HUES6 (cell line): Measurements from ENCODE around the gene PPP1R16B.
"Not testable (repeated sequence)": the region's sequence is repeated elsewhere in the genome, so short reads cannot be mapped to it uniquely, and the experiment has no call there.

Source experiments
- H3K27ac ChIP-seq: 2 replicates; pipeline ENCODE4 v1.7.0; 2013; ENCODE audit warnings: low read depth, mild to moderate bottlenecking, low read length, inconsistent platforms
- H3K27me3 ChIP-seq: 2 replicates; pipeline ENCODE4 v1.6.1; 2013; ENCODE audit warnings: low read length; ENCODE audit not compliant: control insufficient read depth, insufficient read depth
- H3K36me3 ChIP-seq: 2 replicates; pipeline ENCODE4 v1.6.1; 2013; ENCODE audit warnings: low read length; ENCODE audit not compliant: control insufficient read depth, insufficient read depth
- H3K4me1 ChIP-seq: 2 replicates; pipeline ENCODE4 v1.6.1; 2013; ENCODE audit warnings: low read length; ENCODE audit not compliant: control insufficient read depth, insufficient read depth
- H3K4me3 ChIP-seq: 2 replicates; pipeline ENCODE4 v1.5.1; 2013; ENCODE audit warnings: low read depth, low read length
- H3K9ac ChIP-seq: one replicate; pipeline ENCODE4 v1.6.1; 2013; ENCODE audit warnings: mild to moderate bottlenecking, low read length
- H3K9me3 ChIP-seq: 2 replicates; pipeline ENCODE4 v1.6.1; 2013; ENCODE audit warnings: low read depth, low read length; ENCODE audit not compliant: control insufficient read depth, insufficient read depth

Gene PPP1R16B

GRCh38 chr20:38791940-38792339 is 13.6 kb upstream of the PPP1R16B start:
- H3K27me3 ChIP-seq, result no peaks in the 10 kb centered on the region
- no peak overlapping the region for H3K4me3 ChIP-seq
- H3K4me1 ChIP-seq, result no peaks in the 10 kb centered on the region
- H3K9ac ChIP-seq, result no peak overlapping the region
- H3K27ac ChIP-seq, result no peak overlapping the region
- no peaks in the 10 kb centered on the region for H3K36me3 ChIP-seq
- no peaks in the 10 kb centered on the region for H3K9me3 ChIP-seq

DNA sequence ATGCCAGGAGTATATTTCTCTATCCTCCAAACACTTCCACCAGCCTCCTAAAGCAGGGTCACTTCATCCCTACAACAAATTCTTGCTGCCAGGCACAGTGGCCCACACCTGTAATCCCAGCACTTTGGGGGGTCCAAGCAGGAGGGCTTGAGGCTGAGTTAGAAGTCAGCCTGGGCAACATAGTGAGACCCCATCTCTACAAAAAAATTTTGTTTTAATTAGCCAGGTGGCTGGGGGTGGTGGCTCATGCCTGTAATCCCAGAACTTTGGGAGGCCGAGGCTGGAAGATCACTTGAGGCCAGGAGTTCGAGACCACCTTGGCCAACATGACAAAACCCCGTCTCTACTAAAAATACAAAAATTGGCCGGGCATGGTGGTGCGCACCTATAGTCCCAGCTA is 11.4 kb upstream of the PPP1R16B start:
- H3K36me3 ChIP-seq, H3K4me1 ChIP-seq, H3K27ac ChIP-seq, H3K27me3 ChIP-seq, H3K9me3 ChIP-seq, H3K4me3 ChIP-seq, H3K9ac ChIP-seq: not testable (repeated sequence)

DNA sequence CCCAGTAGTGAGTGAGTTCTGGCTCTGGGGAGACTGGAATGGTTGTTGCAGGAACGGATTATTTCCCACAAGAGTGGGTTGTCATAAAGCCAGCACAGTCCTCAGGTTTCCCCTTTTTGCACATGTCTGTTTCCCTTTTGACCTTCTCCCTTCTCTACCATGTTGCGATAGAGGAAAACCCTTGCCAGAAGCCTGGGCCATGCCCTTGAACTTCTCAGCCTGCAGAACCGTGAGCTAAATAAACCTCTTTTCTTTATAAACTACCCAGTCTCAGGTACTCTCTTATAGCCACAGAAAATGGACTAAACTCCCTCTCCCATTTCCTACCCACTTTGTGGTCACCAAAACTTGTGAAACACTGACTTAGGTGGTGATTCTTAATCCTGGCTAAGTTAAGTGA is 7.2 kb upstream of the PPP1R16B start:
- Histone ChIP-seq H3K9ac (no peak overlapping the region), H3K4me3 (no peak overlapping the region), H3K36me3 (no peaks in the 10 kb centered on the region), H3K27me3 (no peaks in the 10 kb centered on the region), H3K4me1 (no peaks in the 10 kb centered on the region), H3K9me3 (peaks cover 9% of the 10 kb centered on the region; the same call in 1 of the 2 replicates), H3K27ac (no peak overlapping the region)

DNA sequence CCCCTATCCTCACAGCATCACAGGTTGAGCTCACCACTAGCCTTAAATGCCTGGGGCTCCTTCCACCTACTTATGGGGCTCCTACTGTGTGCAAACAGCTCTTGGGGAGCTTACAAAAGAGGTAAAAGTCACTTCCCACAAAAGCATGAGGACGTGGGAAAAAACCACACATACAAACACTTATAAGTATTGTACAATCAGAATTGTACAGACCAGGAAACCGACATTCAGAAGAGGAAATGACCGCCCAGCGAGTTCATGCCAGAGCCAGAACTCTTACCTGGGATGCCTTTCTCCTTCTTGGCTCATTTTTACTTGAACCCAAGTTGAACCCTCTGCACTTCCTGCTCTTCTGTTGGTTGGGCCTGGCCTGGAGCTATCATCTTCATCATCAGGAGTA is 6.3 kb upstream of the PPP1R16B start:
- Histone ChIP-seq H3K9me3 (peaks cover 9% of the 10 kb centered on the region; the same call in 1 of the 2 replicates), H3K9ac (no peak overlapping the region), H3K4me1 (peaks cover 8% of the 10 kb centered on the region), H3K36me3 (no peaks in the 10 kb centered on the region), H3K4me3 (no peak overlapping the region), H3K27me3 (no peaks in the 10 kb centered on the region), H3K27ac (no peak overlapping the region)

DNA sequence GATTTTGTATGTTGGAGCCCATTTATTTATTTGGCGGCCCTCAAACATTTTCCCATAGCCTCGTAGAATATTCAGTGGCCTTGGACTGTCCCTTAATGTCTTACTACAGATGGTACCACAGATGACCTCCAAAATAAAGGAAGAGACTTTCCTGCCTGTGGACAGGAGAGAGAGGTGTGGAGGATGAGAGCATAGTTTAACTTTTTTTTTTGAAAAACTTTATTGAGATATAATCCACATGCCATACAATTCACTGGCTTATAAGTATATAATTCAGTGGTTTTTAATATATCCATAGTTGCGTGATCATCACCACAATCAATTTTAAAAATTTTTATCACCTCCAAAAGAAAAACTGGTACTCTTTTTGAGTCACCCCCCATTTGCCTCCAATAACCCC is 4.6 kb upstream of the PPP1R16B start:
- no peak overlapping the region for H3K27ac ChIP-seq
- no peak overlapping the region for H3K9ac ChIP-seq
- peaks cover 19% of the 10 kb centered on the region for H3K4me1 ChIP-seq
- H3K36me3 ChIP-seq, result no peaks in the 10 kb centered on the region
- H3K27me3 ChIP-seq, result peaks cover 3% of the 10 kb centered on the region; the same call in 1 of the 2 replicates
- no peak overlapping the region for H3K4me3 ChIP-seq
- peaks cover 9% of the 10 kb centered on the region; the same call in 1 of the 2 replicates for H3K9me3 ChIP-seq

DNA sequence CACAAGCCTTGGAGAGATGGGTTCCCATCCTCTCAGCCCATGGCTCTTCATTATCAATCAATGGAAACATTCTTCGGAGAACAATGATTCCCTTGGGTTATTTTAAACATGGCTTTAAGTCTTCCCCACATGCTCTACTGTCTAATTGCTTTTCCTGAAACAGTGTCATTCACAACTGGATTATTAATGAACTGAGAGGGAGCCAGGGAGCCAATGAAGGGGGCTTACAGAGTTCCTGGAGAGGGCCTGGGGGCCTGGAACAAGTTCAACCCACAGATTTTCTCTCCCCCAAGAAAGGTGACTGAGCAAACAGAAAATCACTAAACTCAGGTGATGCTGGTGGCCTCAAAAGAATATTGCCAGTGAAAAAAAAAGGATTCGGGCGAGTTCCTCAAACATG is 1.3 kb upstream of the PPP1R16B start:
- H3K9me3 ChIP-seq, result peaks cover 3% of the 10 kb centered on the region; the same call in 1 of the 2 replicates
- peaks cover 23% of the 10 kb centered on the region for H3K4me1 ChIP-seq
- no peaks in the 10 kb centered on the region for H3K36me3 ChIP-seq
- H3K9ac ChIP-seq, result peak overlapping the region; percentile 79
- H3K27me3 ChIP-seq, result peaks cover 32% of the 10 kb centered on the region
- H3K4me3 ChIP-seq, result peak overlapping the region; percentile 27; the same call in 1 of the 2 replicates
- H3K27ac ChIP-seq, result peak overlapping the region; percentile 93

DNA sequence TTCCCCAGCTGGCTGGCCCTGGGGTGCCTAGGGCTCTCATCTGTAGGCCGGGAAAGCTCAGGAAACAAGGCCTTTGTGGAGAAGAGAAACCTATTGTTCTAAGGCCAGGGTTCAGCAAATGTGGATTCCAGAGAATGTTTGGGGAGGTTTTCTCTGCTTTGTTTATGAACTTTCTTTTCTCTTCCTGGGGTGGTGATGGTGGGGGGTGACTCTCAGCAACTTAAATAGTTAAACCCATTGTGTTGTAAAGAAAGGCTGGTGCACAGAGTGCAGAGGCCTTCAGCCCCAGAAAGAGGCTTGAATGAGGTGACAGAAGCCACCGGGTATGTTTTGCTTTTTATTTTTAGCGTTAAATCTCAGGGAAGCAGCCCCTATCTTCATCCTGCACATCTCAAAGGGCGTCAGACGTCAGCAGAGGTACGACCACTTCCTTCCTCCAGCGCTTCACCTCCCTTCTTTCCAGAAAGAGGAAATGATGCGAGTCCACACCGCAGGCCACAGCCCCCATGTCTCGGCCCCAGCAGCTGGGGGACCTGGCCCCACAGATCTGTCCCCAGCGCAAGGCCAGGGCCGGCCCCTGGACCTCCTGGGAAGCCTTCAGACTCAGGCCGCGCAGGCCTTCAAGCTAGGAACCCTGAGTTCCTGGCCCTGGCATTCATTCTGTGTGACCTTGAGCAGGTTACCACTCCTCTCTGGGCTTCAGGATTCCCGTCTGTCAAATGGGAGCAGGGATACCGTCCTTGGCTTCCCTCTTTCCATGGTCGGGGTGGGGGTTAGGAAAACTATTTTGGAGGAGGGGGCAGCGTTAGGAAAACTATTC is 605 bp upstream of the PPP1R16B start:
- Histone ChIP-seq H3K4me1 (peaks cover 23% of the 10 kb centered on the region), H3K9ac (peak overlapping the region; percentile 79), H3K36me3 (no peaks in the 10 kb centered on the region), H3K9me3 (no peaks in the 10 kb centered on the region), H3K27ac (peak overlapping the region; percentile 93), H3K4me3 (peak overlapping the region; percentile 74), H3K27me3 (peaks cover 32% of the 10 kb centered on the region)

- peak overlapping the region; percentile 93; the same call in 1 of the 2 replicates for H3K27ac ChIP-seq
- peak overlapping the region; percentile 79 for H3K9ac ChIP-seq
- peaks cover 23% of the 10 kb centered on the region for H3K4me1 ChIP-seq
- H3K36me3 ChIP-seq, result no peaks in the 10 kb centered on the region
- H3K9me3 ChIP-seq, result no peaks in the 10 kb centered on the region
- H3K27me3 ChIP-seq, result peaks cover 32% of the 10 kb centered on the region
- peak overlapping the region; percentile 74 for H3K4me3 ChIP-seq
Observed at GRCh38 chr20:38805958-38806854, 709 bp downstream of the PPP1R16B start.

DNA sequence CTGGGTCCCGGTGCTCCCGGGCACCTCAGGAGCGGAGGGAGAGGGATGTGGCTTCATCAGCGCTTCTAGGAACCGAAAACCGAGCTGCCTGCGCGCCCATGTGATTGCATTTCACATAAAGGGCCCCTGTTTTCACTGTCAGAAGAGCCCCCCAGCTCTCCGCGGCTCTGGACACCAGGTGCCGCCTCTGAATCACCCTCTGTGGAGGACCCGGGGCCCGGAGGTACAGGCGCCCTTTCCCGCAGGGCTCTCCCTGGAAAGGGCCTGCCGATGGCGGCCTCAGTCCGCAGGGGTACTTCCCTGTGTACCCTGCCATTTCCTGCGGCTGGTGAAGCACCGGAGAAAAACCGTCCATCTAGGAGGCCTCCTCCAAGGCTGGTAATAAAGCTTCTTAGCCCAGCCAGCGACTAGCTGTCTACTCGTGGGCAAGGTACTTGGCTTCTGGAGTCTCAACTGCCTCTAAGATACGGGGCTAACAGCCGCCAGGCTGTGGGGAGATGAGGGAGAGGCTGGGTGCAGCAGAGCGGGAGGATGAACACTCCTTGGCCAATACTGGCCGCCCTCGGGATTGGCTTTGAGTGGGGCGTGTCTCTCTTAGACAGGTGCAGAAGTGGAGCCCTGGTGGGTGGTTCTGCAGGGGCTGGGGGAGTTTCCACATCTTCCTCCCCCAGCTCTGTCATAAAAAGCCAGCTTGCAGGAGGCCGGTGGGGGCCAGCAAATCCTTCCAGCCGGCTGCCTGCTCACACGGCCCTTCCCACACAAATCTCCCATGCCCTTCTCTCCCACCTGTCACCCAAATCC is 1.6 kb downstream of the PPP1R16B start:
- peak overlapping the region; percentile 74 for H3K4me3 ChIP-seq

GRCh38 chr20:38809942-38810341 is 4.4 kb downstream of the PPP1R16B start:
- Histone ChIP-seq H3K4me3 (no peak overlapping the region), H3K36me3 (no peaks in the 10 kb centered on the region), H3K9ac (no peak overlapping the region), H3K27me3 (peaks cover 32% of the 10 kb centered on the region), H3K4me1 (peaks cover 15% of the 10 kb centered on the region), H3K9me3 (no peaks in the 10 kb centered on the region), H3K27ac (no peak overlapping the region)

More for the DNA sequence above, 1.6 kb downstream of the PPP1R16B start:
- Histone ChIP-seq H3K27ac (no peak overlapping the region), H3K27me3 (peaks cover 32% of the 10 kb centered on the region), H3K4me1 (peaks cover 23% of the 10 kb centered on the region), H3K36me3 (no peaks in the 10 kb centered on the region), H3K9ac (peak overlapping the region; percentile 79), H3K9me3 (no peaks in the 10 kb centered on the region)
